Activated T-cell treated with anti-CD3 and anti-CD28 coated beads, Interleukin-2, amount 50 U/mL, for 1 hour (primary cell): ENCODE data around the gene RAD1.
"Not testable (repeated sequence)": the region's sequence is repeated elsewhere in the genome, so short reads cannot be mapped to it uniquely, and the experiment has no call there.

Experiments
- DNase-seq: peaks from one replicate; pipeline ENCODE4 v3.0.0-alpha.2; 2020

Gene RAD1, protein sequence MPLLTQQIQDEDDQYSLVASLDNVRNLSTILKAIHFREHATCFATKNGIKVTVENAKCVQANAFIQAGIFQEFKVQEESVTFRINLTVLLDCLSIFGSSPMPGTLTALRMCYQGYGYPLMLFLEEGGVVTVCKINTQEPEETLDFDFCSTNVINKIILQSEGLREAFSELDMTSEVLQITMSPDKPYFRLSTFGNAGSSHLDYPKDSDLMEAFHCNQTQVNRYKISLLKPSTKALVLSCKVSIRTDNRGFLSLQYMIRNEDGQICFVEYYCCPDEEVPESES

DNA sequence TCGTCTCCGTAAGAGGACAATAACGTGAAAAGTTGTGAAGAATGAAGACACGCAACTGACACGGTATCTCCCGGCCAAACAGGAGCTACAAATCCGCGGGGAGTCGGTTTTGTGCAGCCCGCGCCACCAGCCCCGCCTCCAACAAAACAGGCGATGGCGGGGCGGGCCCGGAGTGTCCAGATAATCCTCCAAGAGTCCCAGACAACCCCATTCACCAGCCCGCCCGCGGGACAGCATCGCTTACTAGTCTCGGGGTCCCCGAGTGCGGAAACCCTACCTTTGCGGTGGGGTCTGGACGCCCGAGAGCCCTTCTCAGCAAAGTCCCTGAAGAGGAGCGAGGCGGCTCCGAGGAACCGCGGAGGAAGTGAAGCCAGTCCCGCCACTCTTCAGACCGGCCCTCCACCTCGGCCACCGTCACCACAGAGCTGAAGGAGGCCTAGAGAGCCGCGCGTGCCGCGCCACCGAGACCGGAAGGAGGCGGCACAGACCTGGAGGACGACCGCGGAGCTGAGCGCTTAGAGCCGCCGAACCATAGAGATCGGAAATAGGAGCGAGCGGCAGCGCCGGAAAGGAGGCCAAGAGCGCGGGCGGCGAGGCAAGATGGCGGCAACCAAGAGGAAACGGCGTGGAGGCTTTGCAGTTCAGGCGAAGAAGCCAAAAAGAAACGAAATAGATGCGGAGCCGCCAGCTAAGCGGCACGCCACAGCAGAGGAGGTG, at the start of gene RAD1, which contains the start of gene BRIX1:
RAD1 (minus strand) TSS at position 366 of the 717 bp plus-strand sequence. CDS start 612 bp downstream, outside the sequence.
BRIX1 (plus strand) TSS at position 573 of the 717 bp plus-strand sequence; CDS start at position 601, 28 bp downstream.
- DNase-seq, result peak; percentile 90

DNA sequence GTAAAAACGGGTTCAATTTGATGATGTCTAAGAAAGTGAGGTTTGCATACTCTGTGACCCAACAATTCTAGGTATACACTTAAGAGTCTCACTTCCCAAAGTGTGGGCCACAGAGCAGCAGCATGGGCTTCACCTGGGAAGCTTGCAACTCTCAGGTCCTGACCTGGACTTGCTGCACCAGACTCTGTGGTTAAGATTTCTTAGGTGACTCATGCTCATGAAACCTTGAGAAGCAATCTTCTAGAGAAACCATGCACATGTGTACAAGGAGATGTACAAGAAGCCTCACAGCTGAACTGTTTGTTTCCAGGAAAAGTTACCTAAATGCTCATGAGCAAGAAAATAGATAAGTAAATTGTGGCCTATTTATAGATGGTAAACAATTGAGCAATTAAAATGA, 44.0 kb upstream of the RAD1 start:
- no peak for DNase-seq

DNA sequence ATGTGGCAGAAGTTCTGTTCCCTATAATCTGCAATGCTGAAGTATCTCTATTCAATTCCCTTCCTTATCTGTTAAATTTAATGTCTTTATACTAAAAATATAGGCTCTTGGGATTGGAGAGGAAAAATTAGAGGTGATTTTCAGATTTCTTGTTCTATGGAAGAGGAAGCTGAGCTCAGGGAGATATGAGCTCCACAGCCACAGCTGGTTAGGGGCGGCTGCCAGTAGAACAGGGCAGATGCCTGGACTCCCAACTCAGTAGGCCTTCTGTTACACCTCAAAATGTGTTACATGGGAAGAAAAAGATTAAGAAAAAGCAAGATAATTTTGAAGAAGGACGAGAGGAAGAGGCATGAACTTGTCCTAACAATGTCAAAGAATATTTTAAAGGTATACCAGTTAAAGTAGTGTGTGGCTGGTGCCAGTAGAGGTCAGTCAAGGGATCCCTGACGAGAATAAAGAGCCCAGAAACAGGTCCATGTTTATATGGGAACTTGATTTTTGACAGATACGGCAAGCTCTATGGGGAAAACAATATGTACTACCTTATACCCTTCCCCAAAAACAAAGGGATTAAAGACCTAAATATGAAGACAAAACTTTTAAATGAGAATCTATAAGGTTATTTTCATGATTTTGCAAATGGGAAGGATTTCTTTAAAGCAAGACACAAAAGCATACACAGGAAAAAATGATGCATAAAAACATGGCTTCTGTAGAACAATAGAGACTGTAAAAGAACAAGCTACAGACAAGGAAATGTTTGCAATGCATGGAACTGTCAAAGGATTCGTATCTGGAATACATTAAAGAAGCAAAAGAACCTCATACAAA, 42.8 kb upstream of the RAD1 start:
- DNase-seq, result no peak

DNA sequence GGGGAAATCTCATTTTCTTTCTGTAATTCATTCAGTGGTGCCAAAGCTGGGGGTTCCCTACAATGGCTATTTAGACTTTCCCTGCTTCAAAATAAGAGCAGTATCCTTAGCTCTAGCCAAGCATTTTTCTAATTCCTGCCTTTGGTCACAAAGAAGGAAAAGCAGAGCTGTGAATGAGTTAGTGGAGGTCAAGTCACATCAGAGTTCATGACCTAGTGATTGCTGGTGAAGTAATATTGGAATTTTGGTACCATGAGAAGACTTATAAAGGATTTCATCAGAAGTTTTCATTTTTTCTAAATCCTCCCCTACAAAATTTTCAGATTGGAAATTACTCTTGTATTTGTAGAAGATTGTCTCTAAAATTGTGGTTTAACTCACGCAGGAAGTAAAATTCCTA, 42.0 kb upstream of the RAD1 start:
- no peak for DNase-seq

DNA sequence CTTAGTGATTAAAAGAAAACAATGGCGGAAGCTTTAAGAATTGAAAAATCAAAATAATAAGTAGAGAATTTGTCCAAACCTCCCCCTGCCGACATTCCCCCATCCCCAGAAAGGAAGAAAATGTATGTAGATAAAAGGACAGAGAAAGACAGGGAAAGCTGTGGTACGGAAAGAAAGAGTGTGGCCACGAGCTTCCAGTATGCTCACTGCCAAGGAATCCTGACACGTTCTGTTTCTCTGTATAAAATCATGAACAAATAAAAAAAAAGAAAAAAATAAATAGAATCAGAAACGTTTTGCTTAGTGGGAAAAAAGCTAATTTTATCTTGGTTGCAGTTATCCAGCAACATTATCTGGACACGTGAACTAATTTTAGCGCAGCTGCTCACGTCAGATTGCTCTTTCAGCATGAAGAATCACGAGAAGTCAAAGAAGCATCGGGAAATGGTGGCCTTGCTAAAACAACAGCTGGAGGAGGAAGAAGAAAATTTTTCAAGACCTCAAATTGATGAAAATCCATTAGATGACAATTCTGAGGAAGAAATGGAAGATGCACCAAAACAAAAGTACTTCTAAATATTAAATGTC, 29.2 kb upstream of the RAD1 start:
- no peak for DNase-seq

DNA sequence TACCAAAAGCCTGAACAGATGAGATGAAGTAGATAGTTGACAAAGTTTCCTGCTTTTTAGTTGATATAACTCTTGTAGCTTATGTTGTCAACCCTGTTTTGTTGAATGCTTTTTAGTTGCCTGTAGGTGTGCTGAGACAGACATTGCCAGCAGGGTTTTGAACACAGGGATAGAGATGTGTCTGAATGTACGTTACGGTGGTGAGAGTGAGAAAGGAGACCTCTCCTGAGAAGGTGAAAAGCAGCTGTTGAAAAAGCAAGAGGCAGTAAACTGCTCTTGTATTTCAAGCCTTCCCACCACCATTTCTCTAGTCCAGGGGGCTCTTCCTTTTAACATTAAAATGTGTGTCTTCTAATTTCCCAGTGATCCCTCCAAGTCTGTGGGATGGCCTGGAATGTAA, 28.7 kb upstream of the RAD1 start:
- DNase-seq, result no peak

DNA sequence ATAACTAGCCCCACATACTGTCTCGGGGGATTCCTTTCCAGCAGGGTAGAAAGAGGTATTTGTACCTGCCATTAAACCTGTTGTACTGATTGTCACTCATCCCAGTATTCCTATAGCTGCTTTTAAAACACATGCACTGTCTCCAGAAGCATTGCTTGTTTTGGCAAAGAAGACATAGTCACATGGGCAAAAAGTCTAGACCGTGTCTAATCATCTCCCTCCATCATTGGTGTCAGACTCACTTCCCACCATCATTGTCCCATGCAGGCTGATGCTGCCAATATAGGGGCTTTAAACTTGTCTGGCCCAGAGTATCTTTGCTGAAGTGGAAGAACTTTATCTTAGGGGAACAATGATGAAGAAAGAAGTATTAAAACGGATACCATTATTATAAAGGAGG, 26.6 kb upstream of the RAD1 start:
- DNase-seq, result no peak

DNA sequence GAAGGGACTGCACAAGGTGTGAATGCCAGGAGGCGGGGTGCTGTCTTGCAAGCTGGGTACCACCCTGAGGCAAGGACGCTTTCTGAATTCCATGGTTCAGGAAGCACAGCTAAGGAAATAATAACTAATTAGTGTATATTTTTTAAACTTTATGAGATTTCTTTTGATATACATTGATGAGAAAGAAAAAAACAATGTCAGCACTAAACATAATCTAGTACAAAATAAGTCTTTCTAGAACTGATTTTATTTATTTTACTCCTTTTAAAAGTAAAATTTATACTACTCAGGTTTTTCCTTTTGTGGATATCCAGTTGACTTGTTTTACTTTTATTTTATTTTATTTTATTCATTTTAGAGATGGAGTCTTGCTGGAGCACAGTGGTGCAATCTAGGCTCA, 17.6 kb upstream of the RAD1 start:
- DNase-seq, result no peak

DNA sequence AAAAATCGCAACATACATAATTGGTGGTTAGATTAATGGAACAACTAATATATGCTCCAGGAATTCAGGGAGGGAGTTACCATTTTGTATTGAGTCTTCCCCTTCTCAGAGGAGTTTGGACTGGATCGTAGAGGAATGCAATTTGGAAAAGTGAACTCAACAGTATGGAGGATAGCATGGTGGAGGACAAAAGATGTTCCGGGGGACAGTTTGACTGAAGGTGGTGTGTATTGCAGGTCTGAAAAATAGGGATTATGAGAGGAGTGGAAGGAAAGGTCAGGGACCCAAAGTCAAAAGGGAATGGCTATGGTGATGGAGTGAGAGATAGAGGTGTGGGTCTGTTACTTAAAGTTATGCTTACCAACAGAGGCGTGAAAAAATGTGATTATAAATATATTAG, 15.6 kb upstream of the RAD1 start:
- DNase-seq, result no peak

DNA sequence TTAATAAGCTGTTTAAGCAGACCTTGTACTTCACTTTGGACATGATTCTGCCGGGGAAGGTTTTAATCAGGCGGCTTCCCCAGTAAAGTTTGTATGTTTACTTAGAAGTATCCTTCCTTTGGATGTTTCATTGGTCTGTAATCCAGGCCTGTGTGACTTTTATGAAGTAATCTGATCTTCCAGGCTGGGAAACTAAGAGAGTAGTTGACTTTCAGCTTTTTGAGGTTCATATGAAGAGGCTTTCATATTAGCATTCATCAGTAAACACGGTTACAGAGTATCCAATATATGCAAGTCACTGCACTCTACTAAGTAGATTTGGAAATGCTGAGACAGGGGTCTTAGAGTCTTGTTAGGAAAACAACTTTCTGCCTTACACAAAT, 15.1 kb upstream of the RAD1 start:
- DNase-seq, result no peak

DNA sequence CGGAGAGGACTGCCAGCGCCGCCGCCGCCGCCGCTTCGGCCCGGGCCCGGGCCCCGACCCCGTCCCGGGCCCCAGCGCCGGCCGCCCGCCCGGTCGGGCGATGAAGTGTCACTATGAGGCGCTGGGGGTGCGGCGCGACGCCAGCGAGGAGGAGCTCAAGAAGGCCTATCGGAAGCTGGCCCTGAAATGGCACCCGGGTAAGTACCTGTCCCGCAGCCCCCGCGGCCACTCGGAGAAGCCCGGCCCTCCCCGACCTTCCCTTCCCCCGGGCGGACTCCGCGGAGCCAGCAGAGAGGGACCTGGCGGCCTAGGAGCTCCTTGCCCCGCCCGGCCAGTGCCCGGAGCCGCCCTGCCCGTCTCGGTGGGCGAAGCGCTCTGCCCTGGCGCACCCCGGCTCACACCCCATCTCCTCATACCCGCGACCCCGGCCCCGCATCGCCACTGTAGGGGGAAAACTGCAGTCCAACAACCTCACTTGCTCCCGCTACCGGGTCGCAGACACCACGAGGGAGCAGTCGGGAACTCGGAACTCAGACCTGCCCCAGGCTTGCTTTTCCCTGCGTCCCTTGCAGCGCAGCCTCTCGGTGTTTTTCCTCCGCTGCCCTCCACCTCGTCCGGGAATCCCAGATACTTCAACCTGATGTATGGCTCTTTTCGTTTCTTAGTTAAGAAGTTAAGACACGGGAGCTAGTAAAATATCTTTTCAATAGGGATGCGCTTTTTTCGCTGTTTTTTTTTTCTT, 14.6 kb upstream of the RAD1 start:
- peak; percentile 81 for DNase-seq

DNA sequence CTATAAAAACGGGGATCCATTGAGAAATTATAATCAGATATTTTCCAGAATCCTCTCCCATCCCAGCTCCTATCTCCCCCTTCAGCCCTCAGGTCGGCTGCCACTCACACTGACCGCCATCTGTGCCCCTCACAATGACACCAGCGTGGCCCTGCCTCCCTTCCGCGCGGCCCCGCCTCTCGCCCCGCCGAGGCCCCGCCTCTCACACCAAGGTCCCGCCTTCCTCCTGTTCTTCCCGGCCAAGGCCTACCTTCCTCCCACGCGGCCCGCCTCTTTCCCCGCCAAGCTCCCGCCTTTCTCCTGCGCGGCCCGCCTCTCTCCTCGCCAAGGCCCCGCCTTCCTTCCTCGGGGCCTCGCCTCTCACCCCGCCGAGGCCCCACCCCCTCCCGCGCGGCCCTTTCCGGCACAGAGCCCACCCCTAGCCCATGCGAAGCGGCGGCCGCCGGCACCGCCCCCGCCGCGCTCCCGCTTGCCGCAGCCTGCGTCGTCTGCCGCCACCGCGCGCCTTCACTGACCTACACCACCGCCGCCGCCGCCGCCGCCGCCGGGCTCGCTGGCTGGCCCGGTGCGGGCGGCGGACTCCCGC, 13.9 kb upstream of the RAD1 start, which contains the start of gene DNAJC21:
DNAJC21 (plus strand) TSS at position 426 of the 586 bp plus-strand sequence. CDS start 261 bp downstream, outside the sequence.
- DNase-seq, result peak; percentile 98

DNA sequence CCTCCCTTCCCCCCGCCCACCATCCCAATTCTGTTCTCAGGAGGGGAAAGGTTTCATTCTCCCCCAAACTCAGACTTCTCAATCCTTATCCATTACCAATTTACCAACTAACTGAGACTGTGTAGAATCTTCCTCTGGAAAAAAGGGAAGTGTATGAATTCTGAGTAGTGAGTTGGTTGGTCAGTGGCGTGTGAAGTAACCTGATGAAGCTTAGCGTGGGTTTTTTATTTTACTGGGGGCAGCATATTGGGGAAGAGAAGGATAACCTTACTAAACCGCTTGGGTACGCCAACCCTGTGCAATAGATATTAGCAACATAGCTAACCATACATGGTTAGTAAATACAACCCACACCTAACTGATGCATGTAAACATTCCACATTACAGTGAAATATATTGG, 13.0 kb upstream of the RAD1 start:
- no peak for DNase-seq

DNA sequence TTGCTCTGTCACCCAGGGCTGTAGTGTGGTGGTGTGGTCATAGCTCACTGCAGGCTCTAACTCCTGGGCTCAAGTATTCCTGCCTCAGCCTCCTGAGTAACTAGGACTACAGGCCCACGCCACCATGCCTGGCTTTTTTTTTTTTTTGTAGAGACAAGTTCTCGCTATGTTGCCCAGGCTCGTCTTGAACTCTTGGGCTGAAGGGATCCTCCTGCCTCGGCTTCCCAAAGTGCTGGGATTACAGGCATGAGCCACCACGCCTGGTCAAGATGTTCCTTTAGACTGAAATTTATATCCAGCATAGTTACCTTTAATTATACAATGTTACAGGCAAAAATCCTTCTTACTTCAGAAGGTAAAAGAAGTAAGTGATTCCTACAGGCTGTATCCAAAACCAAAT, 12.5 kb upstream of the RAD1 start:
- no peak for DNase-seq

DNA sequence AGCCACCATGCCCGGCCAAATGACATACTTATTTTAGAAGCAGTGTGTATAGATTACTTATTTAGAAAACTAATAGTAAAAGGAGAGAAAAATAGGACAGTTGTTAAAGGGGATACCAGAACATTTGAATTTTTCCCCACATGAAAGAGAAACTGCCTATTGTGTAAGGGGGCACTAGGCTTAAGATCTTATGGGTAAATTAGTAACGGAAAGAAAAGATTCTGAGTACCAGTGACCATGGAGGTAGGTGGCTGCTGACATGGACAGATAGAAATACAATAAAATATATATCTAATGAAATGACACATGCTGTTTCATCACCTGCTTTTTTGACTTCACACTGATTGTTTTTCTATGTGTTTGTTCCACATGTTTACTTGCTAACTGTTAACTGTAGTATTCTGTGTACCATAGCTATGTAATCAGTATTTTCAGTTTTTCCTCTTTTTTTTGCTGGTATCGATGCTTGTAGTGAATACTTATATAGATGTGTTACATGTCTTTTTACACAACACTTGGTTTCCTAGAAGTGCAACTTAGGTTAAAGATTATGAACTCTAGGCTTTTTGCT, 11.1 kb upstream of the RAD1 start:
- DNase-seq, result no peak

DNA sequence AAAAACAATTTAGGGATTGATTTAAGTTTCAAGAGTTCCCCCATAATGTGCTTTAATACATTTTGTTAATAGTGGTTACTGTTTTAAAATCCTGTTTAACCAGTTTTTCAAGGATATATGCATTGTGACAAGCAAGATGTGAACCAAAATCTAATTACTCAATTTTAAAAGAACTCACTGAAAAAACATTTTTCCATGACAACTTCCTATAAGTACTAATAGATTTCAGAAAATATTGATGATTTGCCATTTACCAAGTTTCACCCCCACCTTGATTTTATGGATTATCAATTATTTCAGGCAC, 9.1 kb upstream of the RAD1 start:
- no peak for DNase-seq

DNA sequence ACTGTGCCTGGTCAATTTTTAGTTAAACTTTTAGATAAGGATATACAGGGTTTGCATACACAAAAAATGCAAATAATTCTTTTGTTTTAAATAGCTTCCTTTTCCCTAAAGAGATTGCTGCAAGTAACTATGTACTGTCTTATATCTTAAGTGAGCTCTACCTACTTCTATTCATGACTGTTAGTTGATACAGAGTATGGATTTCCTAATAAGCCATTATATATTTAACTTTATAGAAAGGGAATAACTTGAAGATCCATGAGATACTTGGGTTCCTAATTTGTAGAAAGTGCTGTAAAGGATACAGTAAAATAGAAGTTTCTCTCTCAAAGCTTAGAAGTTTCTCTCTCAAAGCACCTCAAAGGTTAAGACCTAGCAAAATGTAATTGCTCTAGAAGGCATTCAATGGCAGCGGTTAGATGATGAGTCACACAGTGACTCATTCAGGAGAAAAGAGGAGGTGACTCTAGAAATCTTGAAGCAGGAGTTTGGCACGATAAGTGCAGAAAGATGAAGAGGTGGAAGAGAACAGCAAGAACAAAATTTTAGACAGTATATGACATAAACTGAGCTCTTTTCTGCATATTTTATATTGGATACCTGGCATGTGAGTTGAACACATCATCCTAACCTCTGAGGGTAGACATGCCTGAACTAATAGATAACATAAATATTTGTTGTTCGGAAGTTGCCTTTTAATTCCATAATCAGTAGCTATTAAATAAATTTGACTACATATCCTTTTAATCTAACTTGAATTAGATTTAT, 8.6 kb upstream of the RAD1 start:
- no peak for DNase-seq

DNA sequence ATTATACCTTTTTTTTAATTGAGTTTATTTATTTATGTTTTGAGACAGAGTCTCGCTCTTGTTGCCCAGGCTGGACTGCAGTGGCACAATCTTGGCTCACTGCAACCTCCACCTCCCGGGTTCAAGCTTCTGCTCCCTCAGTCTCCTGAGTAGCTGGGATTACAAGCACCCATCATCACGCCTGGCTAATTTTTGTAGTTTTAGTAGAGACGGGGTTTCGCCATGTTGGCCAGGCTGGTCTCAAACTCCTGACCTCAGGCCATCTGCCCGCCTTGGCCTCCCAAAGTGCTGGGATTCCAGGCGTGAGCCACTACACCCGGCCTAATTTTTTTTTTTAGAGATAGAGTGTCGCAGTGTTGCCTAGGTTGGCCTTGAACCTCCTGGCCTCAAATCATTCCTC, 8.0 kb upstream of the RAD1 start:
- not testable (repeated sequence) for DNase-seq

DNA sequence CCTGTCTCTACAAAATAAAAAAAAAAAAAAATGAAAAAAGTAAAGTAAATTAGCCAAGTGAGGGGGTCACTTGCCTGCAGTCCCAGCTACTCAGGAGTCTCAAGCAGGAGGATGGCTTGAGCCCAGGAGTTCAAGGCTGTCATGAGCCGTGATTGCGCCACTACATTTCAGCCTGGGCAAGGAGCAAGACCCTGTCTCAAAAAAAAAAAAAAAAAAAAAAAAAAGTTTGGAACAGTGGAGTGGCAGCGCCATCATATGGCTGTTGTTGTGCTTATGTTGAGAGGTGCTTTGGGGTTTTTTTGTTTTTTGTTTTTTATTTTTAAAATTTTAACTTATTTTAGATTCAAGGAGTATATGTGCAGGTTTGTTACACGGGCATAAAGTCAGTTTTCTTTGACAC, 3.8 kb upstream of the RAD1 start:
- DNase-seq, result no peak

DNA sequence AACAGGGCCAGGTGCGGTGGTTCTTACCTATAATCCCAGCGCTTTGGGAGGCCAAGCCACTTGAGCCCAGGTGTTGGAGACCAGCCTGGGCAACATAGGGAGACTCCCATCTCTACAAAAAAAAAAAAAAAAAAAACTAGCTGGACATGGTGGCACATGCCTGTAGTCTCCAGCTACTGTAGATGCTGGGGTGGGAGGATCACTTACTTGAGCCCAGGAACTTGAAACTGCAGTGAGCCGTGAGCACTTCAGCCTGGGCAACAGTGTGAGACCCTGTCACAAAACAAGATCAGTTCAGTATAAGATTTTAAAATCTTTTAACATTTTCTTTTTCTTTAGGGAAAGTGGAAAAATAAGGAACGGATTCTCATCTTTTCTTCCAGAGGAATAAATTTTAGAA, 2.7 kb upstream of the RAD1 start:
- DNase-seq, result no peak

DNA sequence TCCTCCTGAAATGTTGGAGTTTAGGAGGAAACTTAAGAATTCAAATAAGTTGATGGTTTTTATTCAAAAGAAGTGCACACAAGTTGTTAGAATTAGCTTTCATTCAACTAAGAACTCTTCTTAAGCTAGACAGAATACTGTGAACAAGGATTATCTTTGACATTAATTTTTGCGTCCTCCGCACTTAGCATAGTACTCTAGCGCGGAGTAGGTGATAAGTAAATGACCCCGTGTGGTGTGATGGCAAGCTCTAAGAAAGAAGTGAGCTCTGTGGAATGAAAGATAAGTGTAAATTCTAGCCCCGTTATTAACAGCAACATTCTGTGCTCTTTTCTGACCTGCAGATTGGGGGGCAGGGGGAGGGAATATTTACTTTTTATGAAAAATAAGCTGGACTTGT, 1.2 kb upstream of the RAD1 start:
- no peak for DNase-seq
